K562 (cell line): ENCODE measurements around the gene SNRNP70. TPM values are rescaled to one million over a fixed set of nuclear protein-coding genes. Genes with fewer than 3 reads are reported as not detected.
A peak's percentile ranks its signal among the peaks of the same experiment; 100 is the strongest.

Experiments
- BCOR ChIP-seq: fragments of 450-650 bp; IDR thresholded peaks from 2 replicates; pipeline ENCODE4 v1.6.1; 2016
- DMBX1 ChIP-seq: fragments of 250-450 bp; sonication (Bioruptor Pico); IDR thresholded peaks from 2 replicates; pipeline ENCODE4 v1.8.0; 2022; ENCODE audit warnings: inconsistent platforms, mild to moderate bottlenecking, moderate library complexity, borderline replicate concordance
- ETV6 ChIP-seq, 3 experiments: fragments of 150-350 bp in 1 of 3; sonication (generic) in 1 of 3; formaldehyde crosslinking in 1 of 3; IDR thresholded peaks; 2 replicates each; pipeline versions ENCODE4 v1.6.1 to v1.8.0; 2014 to 2022; ENCODE audit warnings: borderline replicate concordance in 2 of 3, low read depth in 2 of 3, antibody characterized with exemption in 1 of 3, low read length in 1 of 3, mild to moderate bottlenecking in 1 of 3, missing genetic modification reagents in 1 of 3
- HDAC2 ChIP-seq: fragments of 450-650 bp; IDR thresholded peaks from 2 replicates; pipeline ENCODE4 v1.6.1; 2016; ENCODE audit warnings: mild to moderate bottlenecking
- ZBTB11 ChIP-seq, 3 experiments: fragments of 200-800 bp in 1 of 3; fragments of 250-450 bp in 1 of 3; fragments of 450-650 bp in 1 of 3; sonication (Bioruptor Pico) in 1 of 3; sonication (Bioruptor generic) in 1 of 3; formaldehyde crosslinking in 1 of 3; IDR thresholded peaks; 2 replicates each; pipeline versions ENCODE4 v1.6.1 to v1.8.0; 2016 to 2022; ENCODE audit warnings: mild to moderate bottlenecking in 2 of 3, missing genetic modification characterization in 2 of 3, missing compliant biosample characterization in 1 of 3, moderate library complexity in 1 of 3
- ZNF830 ChIP-seq: fragments of 250-450 bp; sonication (Bioruptor Pico); IDR thresholded peaks from 2 replicates; pipeline ENCODE4 v1.5.0; 2021; ENCODE audit warnings: mild to moderate bottlenecking
- polyA plus RNA-seq, 8 experiments: library from polyadenylated mRNA; depleted of rRNA in 4 of 8; stranded (reverse) in 5 of 8; unstranded in 3 of 8; fragments of >200 nt; fragmentation: Nextera tagmentation in 2 of 8; fragmentation: Illumina TruSeq in 1 of 8; extraction: Ambion mirVana in 2 of 8; extraction: Trizol in 1 of 8; gene quantifications; 2 replicates each; pipeline versions ENCODE4 v1.2.1 to v1.2.3, GENCODE V29; 2011 to 2014; ENCODE audit warnings: inconsistent platforms in 1 of 8, missing spikeins in 1 of 8
- total RNA-seq, 7 experiments: library from RNA; depleted of rRNA in 6 of 7; stranded (reverse); fragments of >200 nt in 6 of 7; fragmentation: Illumina TruSeq in 2 of 7; extraction: Trizol in 2 of 7; gene quantifications; 2 replicates each; pipeline versions ENCODE4 v1.2.1 to v1.2.3, GENCODE V29; 2011 to 2021; ENCODE audit warnings: low replicate concordance in 1 of 7
- TF ChIP-seq, protein P1 (sequence below): fragments of 450-650 bp; IDR thresholded peaks from 2 replicates; pipeline ENCODE4 v1.6.1; 2016; ENCODE audit warnings: mild to moderate bottlenecking, moderate library complexity
- TF ChIP-seq, protein P2 (sequence below), 2 experiments: IDR thresholded peaks; 2 replicates each; pipeline ENCODE4 v1.6.1; 2011; ENCODE audit warnings: borderline replicate concordance in 1 of 2, control low read depth in 1 of 2, low read depth in 1 of 2, low read length in 1 of 2, mild to moderate bottlenecking in 1 of 2, mixed read lengths in 1 of 2, moderate library complexity in 1 of 2; ENCODE audit not compliant: insufficient read depth in 1 of 2, insufficient read length in 1 of 2, poor library complexity in 1 of 2, severe bottlenecking in 1 of 2; ENCODE audit errors: extremely low read depth in 1 of 2

The SNRNP70 gene
- total and polyA plus RNA-seq, 9 of the 15 experiments (the other 6 are each of a cell fraction or from before 2014, with no cell fraction given) = 2.8 to 496 (median 136) TPM

DNA sequence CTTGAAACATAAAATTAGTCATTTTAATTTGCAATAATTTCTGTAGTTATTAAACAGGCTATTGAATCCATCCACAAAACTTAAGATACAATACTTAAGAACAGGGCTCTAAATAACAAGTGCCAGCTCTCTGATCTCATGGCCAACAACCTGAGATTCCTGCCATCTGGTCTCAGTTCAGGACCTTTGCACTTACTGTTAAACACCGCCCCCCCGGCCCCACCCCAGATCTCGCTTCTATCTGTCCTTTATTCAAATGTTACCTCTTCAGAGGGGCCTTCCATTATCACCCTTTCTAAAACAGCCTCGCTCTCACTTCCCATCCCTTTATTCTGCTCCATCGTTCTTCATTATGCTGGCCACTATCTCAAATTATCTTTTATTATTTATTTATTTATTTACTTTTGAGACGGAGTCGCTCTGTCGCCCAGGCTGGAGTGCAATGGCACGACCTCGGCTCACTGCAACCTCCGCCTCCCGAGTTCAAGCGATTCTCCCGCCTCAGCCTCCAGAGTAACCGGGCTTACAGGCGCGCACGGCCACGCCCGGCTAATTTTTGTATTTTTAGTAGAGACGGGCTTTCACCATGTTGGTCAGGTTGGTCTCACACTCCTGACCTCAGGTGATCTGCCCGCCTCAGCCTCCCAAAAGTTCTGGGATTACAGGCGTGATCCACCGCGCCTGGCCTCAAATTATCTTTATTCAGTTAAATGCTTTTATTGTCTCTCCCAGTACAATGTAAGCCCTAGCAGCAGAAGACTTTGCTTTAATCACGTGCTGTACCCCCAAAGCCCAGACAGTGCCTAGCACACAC is 838 bp upstream of the SNRNP70 start (continued):
- TF ChIP-seq, protein P1, sequence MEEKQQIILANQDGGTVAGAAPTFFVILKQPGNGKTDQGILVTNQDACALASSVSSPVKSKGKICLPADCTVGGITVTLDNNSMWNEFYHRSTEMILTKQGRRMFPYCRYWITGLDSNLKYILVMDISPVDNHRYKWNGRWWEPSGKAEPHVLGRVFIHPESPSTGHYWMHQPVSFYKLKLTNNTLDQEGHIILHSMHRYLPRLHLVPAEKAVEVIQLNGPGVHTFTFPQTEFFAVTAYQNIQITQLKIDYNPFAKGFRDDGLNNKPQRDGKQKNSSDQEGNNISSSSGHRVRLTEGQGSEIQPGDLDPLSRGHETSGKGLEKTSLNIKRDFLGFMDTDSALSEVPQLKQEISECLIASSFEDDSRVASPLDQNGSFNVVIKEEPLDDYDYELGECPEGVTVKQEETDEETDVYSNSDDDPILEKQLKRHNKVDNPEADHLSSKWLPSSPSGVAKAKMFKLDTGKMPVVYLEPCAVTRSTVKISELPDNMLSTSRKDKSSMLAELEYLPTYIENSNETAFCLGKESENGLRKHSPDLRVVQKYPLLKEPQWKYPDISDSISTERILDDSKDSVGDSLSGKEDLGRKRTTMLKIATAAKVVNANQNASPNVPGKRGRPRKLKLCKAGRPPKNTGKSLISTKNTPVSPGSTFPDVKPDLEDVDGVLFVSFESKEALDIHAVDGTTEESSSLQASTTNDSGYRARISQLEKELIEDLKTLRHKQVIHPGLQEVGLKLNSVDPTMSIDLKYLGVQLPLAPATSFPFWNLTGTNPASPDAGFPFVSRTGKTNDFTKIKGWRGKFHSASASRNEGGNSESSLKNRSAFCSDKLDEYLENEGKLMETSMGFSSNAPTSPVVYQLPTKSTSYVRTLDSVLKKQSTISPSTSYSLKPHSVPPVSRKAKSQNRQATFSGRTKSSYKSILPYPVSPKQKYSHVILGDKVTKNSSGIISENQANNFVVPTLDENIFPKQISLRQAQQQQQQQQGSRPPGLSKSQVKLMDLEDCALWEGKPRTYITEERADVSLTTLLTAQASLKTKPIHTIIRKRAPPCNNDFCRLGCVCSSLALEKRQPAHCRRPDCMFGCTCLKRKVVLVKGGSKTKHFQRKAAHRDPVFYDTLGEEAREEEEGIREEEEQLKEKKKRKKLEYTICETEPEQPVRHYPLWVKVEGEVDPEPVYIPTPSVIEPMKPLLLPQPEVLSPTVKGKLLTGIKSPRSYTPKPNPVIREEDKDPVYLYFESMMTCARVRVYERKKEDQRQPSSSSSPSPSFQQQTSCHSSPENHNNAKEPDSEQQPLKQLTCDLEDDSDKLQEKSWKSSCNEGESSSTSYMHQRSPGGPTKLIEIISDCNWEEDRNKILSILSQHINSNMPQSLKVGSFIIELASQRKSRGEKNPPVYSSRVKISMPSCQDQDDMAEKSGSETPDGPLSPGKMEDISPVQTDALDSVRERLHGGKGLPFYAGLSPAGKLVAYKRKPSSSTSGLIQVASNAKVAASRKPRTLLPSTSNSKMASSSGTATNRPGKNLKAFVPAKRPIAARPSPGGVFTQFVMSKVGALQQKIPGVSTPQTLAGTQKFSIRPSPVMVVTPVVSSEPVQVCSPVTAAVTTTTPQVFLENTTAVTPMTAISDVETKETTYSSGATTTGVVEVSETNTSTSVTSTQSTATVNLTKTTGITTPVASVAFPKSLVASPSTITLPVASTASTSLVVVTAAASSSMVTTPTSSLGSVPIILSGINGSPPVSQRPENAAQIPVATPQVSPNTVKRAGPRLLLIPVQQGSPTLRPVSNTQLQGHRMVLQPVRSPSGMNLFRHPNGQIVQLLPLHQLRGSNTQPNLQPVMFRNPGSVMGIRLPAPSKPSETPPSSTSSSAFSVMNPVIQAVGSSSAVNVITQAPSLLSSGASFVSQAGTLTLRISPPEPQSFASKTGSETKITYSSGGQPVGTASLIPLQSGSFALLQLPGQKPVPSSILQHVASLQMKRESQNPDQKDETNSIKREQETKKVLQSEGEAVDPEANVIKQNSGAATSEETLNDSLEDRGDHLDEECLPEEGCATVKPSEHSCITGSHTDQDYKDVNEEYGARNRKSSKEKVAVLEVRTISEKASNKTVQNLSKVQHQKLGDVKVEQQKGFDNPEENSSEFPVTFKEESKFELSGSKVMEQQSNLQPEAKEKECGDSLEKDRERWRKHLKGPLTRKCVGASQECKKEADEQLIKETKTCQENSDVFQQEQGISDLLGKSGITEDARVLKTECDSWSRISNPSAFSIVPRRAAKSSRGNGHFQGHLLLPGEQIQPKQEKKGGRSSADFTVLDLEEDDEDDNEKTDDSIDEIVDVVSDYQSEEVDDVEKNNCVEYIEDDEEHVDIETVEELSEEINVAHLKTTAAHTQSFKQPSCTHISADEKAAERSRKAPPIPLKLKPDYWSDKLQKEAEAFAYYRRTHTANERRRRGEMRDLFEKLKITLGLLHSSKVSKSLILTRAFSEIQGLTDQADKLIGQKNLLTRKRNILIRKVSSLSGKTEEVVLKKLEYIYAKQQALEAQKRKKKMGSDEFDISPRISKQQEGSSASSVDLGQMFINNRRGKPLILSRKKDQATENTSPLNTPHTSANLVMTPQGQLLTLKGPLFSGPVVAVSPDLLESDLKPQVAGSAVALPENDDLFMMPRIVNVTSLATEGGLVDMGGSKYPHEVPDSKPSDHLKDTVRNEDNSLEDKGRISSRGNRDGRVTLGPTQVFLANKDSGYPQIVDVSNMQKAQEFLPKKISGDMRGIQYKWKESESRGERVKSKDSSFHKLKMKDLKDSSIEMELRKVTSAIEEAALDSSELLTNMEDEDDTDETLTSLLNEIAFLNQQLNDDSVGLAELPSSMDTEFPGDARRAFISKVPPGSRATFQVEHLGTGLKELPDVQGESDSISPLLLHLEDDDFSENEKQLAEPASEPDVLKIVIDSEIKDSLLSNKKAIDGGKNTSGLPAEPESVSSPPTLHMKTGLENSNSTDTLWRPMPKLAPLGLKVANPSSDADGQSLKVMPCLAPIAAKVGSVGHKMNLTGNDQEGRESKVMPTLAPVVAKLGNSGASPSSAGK = peak; percentile 78
- TF ChIP-seq ZNF830 (CRISPR knock-in tag) = 0 out of 2 replicates have a peak, but pooled peaks have one; percentile 21
- 0 out of 2 replicates have a peak, but pooled peaks have one; percentile 71 for TF ChIP-seq HDAC2
- TF ChIP-seq DMBX1 = 0 out of 2 replicates have a peak, but pooled peaks have one; percentile 46
- TF ChIP-seq ETV6 (IDR thresholded peaks at IDR 0.05; ENCODE audit: borderline replicate concordance in 1 of 2, low read depth in 2 of 2, low read length in 1 of 2) = no peak
- TF ChIP-seq ETV6 (CRISPR knock-in tag; IDR thresholded peaks at IDR 0.05; ENCODE audit: borderline replicate concordance) = no peak
- TF ChIP-seq, protein P2, sequence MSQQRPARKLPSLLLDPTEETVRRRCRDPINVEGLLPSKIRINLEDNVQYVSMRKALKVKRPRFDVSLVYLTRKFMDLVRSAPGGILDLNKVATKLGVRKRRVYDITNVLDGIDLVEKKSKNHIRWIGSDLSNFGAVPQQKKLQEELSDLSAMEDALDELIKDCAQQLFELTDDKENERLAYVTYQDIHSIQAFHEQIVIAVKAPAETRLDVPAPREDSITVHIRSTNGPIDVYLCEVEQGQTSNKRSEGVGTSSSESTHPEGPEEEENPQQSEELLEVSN (IDR thresholded peaks at IDR 0.05; ENCODE audit: borderline replicate concordance in 1 of 2, extremely low read depth in 1 of 2, insufficient read depth in 1 of 2, insufficient read length in 1 of 2, low read depth in 1 of 2, low read length in 1 of 2, poor library complexity in 1 of 2, severe bottlenecking in 1 of 2) = peak in 1 of 2 experiments; percentile 68
- 0 out of 6 replicates have a peak, but pooled peaks of 1 of the 3 experiments have one; percentile 9 for TF ChIP-seq ZBTB11 (CRISPR knock-in tag; IDR thresholded peaks at IDR 0.05)
- TF ChIP-seq BCOR = peak; percentile 64; the same call in 1 of the 2 replicates
